NT2/D1 (cell line): ENCODE results near the gene GRID2.

Experiments used
- SUZ12 ChIP-seq: IDR thresholded peaks from 2 replicates; pipeline ENCODE4 v1.6.1; 2011; ENCODE audit not compliant: insufficient read length, insufficient read depth; ENCODE audit errors: extremely low read depth
- YY1 ChIP-seq: IDR thresholded peaks from 2 replicates; pipeline ENCODE4 v1.6.1; 2011; ENCODE audit not compliant: insufficient read length, insufficient read depth
- ZNF274 ChIP-seq: IDR thresholded peaks from 2 replicates; pipeline ENCODE4 v1.6.1; 2011; ENCODE audit warnings: mild to moderate bottlenecking, low read depth, low read length

- no peak for TF ChIP-seq YY1
- TF ChIP-seq SUZ12 = no peak
- no peak for TF ChIP-seq ZNF274
These were observed 727.8 kb downstream of the GRID2 start for GRCh38 chr4:93031431-93032098.
